OCI-LY3 (cell line): ENCODE data around the gene MYDGF.

ENCODE experiments used
- H2AFZ ChIP-seq: fragments of 200-600, 300-600 bp; shearing (Covaris generic); 2 replicates; pipeline ENCODE4 v1.6.0; 2014; ENCODE audit warnings: antibody characterized with exemption, low read depth, low read length
- H3K27ac ChIP-seq: fragments of 200-600, 300-600 bp; sonication (generic); 2 replicates; pipeline ENCODE4 v1.5.1; 2014; ENCODE audit warnings: mild to moderate bottlenecking, low read length, moderate library complexity, mixed read lengths
- H3K27me3 ChIP-seq: fragments of 200-600, 300-600 bp; sonication (generic); 2 replicates; pipeline ENCODE4 v1.6.1; 2014; ENCODE audit warnings: low read depth, low read length, mixed read lengths
- H3K36me3 ChIP-seq: fragments of 200-600, 300-600 bp; sonication (generic); replicated peaks from 2 replicates; pipeline ENCODE3; 2014; ENCODE audit warnings: low read depth, low read length, mixed read lengths
- H3K4me1 ChIP-seq: fragments of 300-600, 200-600 bp; sonication (generic); 2 replicates; pipeline ENCODE4 v1.6.1; 2014; ENCODE audit warnings: low read length, mixed read lengths
- H3K4me2 ChIP-seq: fragments of 200-600, 300-600 bp; sonication (generic); 2 replicates; pipeline ENCODE4 v1.6.1; 2014; ENCODE audit warnings: low read length, mixed read lengths
- H3K4me3 ChIP-seq: fragments of 300-600, 200-600 bp; sonication (generic); 2 replicates; pipeline ENCODE4 v1.5.1; 2014; ENCODE audit warnings: antibody characterized with exemption, mild to moderate bottlenecking, low read length, moderate library complexity
- H3K79me2 ChIP-seq: fragments of 300-600, 200-600 bp; shearing (Covaris generic); 2 replicates; pipeline ENCODE4 v1.6.1; 2014; ENCODE audit warnings: mild to moderate bottlenecking, low read length, mixed read lengths
- H3K9ac ChIP-seq: fragments of 300-600, 200-600 bp; shearing (Covaris generic); 2 replicates; pipeline ENCODE4 v1.6.0; 2014; ENCODE audit warnings: mild to moderate bottlenecking, low read length, moderate library complexity
- H3K9me3 ChIP-seq: fragments of 200-600, 300-600 bp; shearing (Covaris generic); 2 replicates; pipeline ENCODE4 v1.6.1; 2014; ENCODE audit warnings: low read length, mixed read lengths; ENCODE audit not compliant: insufficient read depth
- H4K20me1 ChIP-seq: fragments of 200-600, 300-600 bp; sonication (generic); 2 replicates; pipeline ENCODE4 v1.6.1; 2016; ENCODE audit warnings: low read length, mixed read lengths; ENCODE audit not compliant: insufficient read depth
- CTCF ChIP-seq: fragments of 200-600, 300-600 bp; sonication (generic); IDR thresholded peaks from 2 replicates; pipeline ENCODE4 v1.5.1; 2014; ENCODE audit warnings: antibody characterized with exemption, low read length, low read depth
- EZH2phosphoT487 ChIP-seq: fragments of 200-600 bp; shearing (Covaris generic); IDR thresholded peaks from 2 replicates; pipeline ENCODE4 v1.6.1; 2018; ENCODE audit warnings: antibody characterized with exemption, mixed run types, low read depth

MYDGF gene

GRCh38 chr19:4652075-4652474 is 18.1 kb downstream of the MYDGF start:
- Histone ChIP-seq H3K79me2 (0 out of 2 replicates have a peak, but pooled peaks cover 4% of the 10 kb centered on the region), H3K4me2 (no peak overlapping the region), H3K36me3 (peaks cover 15% of the 10 kb centered on the region), H4K20me1 (0 out of 2 replicates have a peak, but pooled peaks cover 3% of the 10 kb centered on the region), H3K27me3 (no peaks in the 10 kb centered on the region), H3K4me3 (no peak overlapping the region), H3K9ac (no peak overlapping the region), H3K4me1 (peaks cover 13% of the 10 kb centered on the region), H3K27ac (no peak overlapping the region), H3K9me3 (no peaks in the 10 kb centered on the region), H2AFZ (no peak overlapping the region)
- TF ChIP-seq CTCF (no peak), EZH2phosphoT487 (no peak)

- Histone ChIP-seq H3K4me3 (no peak overlapping the region), H3K4me1 (peaks cover 13% of the 10 kb centered on the region), H4K20me1 (0 out of 2 replicates have a peak, but pooled peaks cover 3% of the 10 kb centered on the region), H3K27me3 (no peaks in the 10 kb centered on the region), H3K36me3 (peaks cover 14% of the 10 kb centered on the region), H2AFZ (no peak overlapping the region), H3K79me2 (0 out of 2 replicates have a peak, but pooled peaks cover 6% of the 10 kb centered on the region), H3K4me2 (no peak overlapping the region), H3K27ac (no peak overlapping the region), H3K9me3 (no peaks in the 10 kb centered on the region), H3K9ac (no peak overlapping the region)
- TF ChIP-seq EZH2phosphoT487 (no peak), CTCF (no peak)
These were observed 20.0 kb downstream of the MYDGF start for GRCh38 chr19:4650159-4650558.

- Histone ChIP-seq H2AFZ (no peak overlapping the region), H3K4me2 (no peak overlapping the region), H3K36me3 (peaks cover 15% of the 10 kb centered on the region), H4K20me1 (0 out of 2 replicates have a peak, but pooled peaks cover 3% of the 10 kb centered on the region), H3K9ac (no peak overlapping the region), H3K4me3 (no peak overlapping the region), H3K27ac (no peak overlapping the region), H3K27me3 (no peaks in the 10 kb centered on the region), H3K79me2 (0 out of 2 replicates have a peak, but pooled peaks cover 6% of the 10 kb centered on the region), H3K4me1 (peaks cover 13% of the 10 kb centered on the region), H3K9me3 (no peaks in the 10 kb centered on the region)
- TF ChIP-seq EZH2phosphoT487 (no peak), CTCF (no peak)
These were observed 20.6 kb downstream of the MYDGF start for GRCh38 chr19:4649392-4650047.

- Histone ChIP-seq H4K20me1 (0 out of 2 replicates have a peak, but pooled peaks cover 3% of the 10 kb centered on the region), H3K36me3 (peaks cover 18% of the 10 kb centered on the region), H3K4me2 (peak overlapping the region; percentile 53), H3K4me1 (peaks cover 13% of the 10 kb centered on the region), H3K9me3 (no peaks in the 10 kb centered on the region), H3K4me3 (peak overlapping the region; percentile 34), H3K27me3 (no peaks in the 10 kb centered on the region), H3K9ac (peak overlapping the region; percentile 27; the same call in 1 of the 2 replicates), H3K27ac (peak overlapping the region; percentile 57), H3K79me2 (peaks cover 6% of the 10 kb centered on the region; the same call in 1 of the 2 replicates), H2AFZ (no peak overlapping the region)
- TF ChIP-seq CTCF (peak; percentile 39; the same call in 1 of the 2 replicates), EZH2phosphoT487 (no peak)
These were observed 22.2 kb downstream of the MYDGF start for GRCh38 chr19:4647676-4648644.
